GM10266 (cell line): ENCODE results near the gene DERA.

ENCODE experiments used
- DNase-seq: peaks from one replicate; pipeline ENCODE4 v3.0.0; 2012; ENCODE audit errors: extremely low spot score
- TF ChIP-seq, protein P1 (sequence below): IDR thresholded peaks from 2 replicates; pipeline ENCODE4 v1.5.1; 2012; ENCODE audit warnings: mild to moderate bottlenecking, low read depth; ENCODE audit not compliant: control insufficient read depth, insufficient read depth; ENCODE audit errors: missing control alignments

Gene DERA

DNA sequence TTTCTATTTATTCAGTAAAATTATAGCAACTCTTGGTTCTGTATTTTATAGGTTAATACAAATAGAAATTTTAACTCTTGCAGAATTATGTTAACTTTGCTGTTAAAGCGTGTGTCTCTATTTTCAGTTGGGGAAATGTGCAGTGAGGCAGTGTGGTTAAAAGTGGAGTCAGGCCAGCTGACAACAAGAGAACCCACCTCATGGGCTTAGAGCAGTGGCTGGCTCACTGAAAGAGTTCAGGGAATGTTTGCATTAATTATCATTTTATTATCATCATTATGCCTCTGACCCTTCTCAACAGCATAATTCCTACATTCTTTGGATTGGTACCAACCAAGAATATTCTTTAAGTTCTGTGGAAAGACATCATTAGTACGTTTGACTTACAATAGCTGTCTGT lies 163.8 kb downstream of the DERA start:
- DNase-seq: no peak

GRCh38 chr12:16075887-16076286 lies 164.8 kb downstream of the DERA start:
- TF ChIP-seq, protein P1, sequence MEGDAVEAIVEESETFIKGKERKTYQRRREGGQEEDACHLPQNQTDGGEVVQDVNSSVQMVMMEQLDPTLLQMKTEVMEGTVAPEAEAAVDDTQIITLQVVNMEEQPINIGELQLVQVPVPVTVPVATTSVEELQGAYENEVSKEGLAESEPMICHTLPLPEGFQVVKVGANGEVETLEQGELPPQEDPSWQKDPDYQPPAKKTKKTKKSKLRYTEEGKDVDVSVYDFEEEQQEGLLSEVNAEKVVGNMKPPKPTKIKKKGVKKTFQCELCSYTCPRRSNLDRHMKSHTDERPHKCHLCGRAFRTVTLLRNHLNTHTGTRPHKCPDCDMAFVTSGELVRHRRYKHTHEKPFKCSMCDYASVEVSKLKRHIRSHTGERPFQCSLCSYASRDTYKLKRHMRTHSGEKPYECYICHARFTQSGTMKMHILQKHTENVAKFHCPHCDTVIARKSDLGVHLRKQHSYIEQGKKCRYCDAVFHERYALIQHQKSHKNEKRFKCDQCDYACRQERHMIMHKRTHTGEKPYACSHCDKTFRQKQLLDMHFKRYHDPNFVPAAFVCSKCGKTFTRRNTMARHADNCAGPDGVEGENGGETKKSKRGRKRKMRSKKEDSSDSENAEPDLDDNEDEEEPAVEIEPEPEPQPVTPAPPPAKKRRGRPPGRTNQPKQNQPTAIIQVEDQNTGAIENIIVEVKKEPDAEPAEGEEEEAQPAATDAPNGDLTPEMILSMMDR: no peak
- DNase-seq: no peak

More for the DNA sequence above, 163.8 kb downstream of the DERA start:
- TF ChIP-seq, protein P1: no peak

DNA sequence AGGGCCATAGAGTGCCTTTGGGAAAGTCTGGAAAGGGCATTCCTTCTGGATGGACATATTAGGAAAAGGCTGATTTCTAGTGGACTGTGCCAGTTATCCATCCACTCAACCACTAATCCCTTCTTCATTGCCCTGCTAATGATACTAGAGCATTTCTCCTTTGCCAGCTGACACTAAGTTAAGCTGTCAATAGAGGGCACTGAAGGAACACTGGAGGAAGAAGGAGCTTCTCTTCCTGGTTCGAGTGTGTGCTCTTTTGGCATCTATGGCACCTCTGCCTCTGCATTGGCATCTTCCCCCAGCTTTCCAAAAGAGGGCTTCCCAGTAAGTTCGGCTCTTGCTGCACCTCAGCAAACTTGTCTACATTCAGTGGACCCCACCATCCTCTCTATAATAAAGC lies 165.4 kb downstream of the DERA start:
- DNase-seq: peak; percentile 18
- TF ChIP-seq, protein P1: peak; percentile 54

GRCh38 chr12:16076970-16077522 lies 165.9 kb downstream of the DERA start:
- TF ChIP-seq, protein P1: no peak
- no peak for DNase-seq

- TF ChIP-seq, protein P1: no peak
- no peak for DNase-seq
Observed at GRCh38 chr12:16086462-16086861, 175.3 kb downstream of the DERA start.

DNA sequence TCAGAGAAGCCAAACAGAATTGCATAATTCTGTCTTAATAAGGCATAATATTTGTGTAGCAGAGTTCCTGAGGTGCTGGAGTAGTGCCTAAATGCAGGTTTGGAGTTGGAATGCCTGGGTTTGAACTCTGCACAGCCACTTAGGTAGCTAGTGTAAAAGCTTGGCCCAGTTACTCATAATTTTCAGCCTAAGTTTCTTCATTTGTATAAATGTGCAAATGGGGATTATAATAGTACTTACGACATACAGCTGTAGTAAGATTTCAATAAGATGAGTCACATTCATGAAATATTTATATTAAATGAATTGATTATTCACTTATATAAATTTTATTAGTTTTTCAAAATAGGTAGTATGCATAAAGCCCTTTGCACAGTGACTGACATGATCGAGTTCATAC lies 175.8 kb downstream of the DERA start:
- no peak for DNase-seq
- TF ChIP-seq, protein P1: no peak
